Measurements from ENCODE around the gene AASS. TPM values are rescaled to one million over a fixed set of nuclear protein-coding genes. Genes with fewer than 3 reads are reported as not detected.
"Not testable (repeated sequence)": the region's sequence is repeated elsewhere in the genome, so short reads cannot be mapped to it uniquely, and the experiment has no call there.

The AASS gene
- total and polyA plus RNA-seq, 5 experiments from 2014 or later = 1.4 to 5.1 (median 1.9) TPM

GRCh38 chr7:122143376-122143750 lies 686 bp downstream of the AASS start:
- H3K4me1 Mint-ChIP-seq = peaks cover 14 to 24% (median 17%) of the 10 kb centered on the region in 4 donors
- ATAC-seq (peak; percentile 2 to 27), DNase-seq (peak in 3 of 10 donors; percentile 2 to 29 (median 28))
- H3K36me3 Mint-ChIP-seq = peaks cover 0 to 3% (median 0%) of the 10 kb centered on the region in 3 donors
- peaks cover 14 to 60% (median 31%) of the 10 kb centered on the region in 5 donors for H3K27me3 Mint-ChIP-seq
- POLR2A ChIA-PET = no interaction called here
- peak overlapping the region in 6 of 10 donors; percentile 6 to 93 (median 84) for H3K27ac Mint-ChIP-seq
- no peaks in the 10 kb centered on the region for H3K9me3 Mint-ChIP-seq
- H3K4me3 Mint-ChIP-seq = peak overlapping the region; percentile 90 to 99 (median 96)

- Mint-ChIP-seq H3K4me3 (no peak overlapping the region), H3K27me3 (peaks cover 8 to 42% (median 26%) of the 10 kb centered on the region in 5 donors), H3K27ac (no peak overlapping the region), H3K4me1 (peaks cover 20 to 42% (median 29%) of the 10 kb centered on the region in 4 donors), H3K9me3 (no peaks in the 10 kb centered on the region), H3K36me3 (no peaks in the 10 kb centered on the region)
- POLR2A ChIA-PET = no interaction called here
- no peak for DNase-seq
- no peak for ATAC-seq
These were observed 3.1 kb downstream of the AASS start for GRCh38 chr7:122140918-122141317.

GRCh38 chr7:122137251-122138077 lies 6.6 kb downstream of the AASS start:
- Mint-ChIP-seq H3K4me3 (peak overlapping the region; percentile 31 to 69 (median 62)), H3K36me3 (peaks cover 0 to 5% (median 0%) of the 10 kb centered on the region in 3 donors), H3K4me1 (peaks cover 9 to 22% (median 12%) of the 10 kb centered on the region in 4 donors), H3K27ac (peak overlapping the region in 5 of 10 donors; percentile 0 to 75 (median 41)), H3K27me3 (peaks cover 3 to 15% (median 9%) of the 10 kb centered on the region in 5 donors), H3K9me3 (no peaks in the 10 kb centered on the region)
- ATAC-seq (no peak), DNase-seq (no peak)
- POLR2A ChIA-PET = no interaction called here

GRCh38 chr7:122136639-122137245 lies 7.3 kb downstream of the AASS start:
- POLR2A ChIA-PET = no interaction called here
- Mint-ChIP-seq H3K27ac (peak overlapping the region in 2 of 10 donors; percentile 47 to 54), H3K36me3 (peaks cover 0 to 5% (median 0%) of the 10 kb centered on the region in 3 donors), H3K4me1 (peaks cover 9 to 22% (median 12%) of the 10 kb centered on the region in 4 donors), H3K4me3 (peak overlapping the region in 9 of 10 donors; percentile 17 to 69 (median 59)), H3K9me3 (no peaks in the 10 kb centered on the region), H3K27me3 (peaks cover 3 to 13% (median 8%) of the 10 kb centered on the region in 5 donors)
- ATAC-seq (no peak), DNase-seq (no peak)

GRCh38 chr7:122136078-122136477 lies 8.0 kb downstream of the AASS start:
- POLR2A ChIA-PET = no interaction called here
- Mint-ChIP-seq H3K27me3 (peaks cover 1 to 9% (median 3%) of the 10 kb centered on the region in 5 donors), H3K4me1 (peaks cover 9 to 22% (median 12%) of the 10 kb centered on the region in 4 donors), H3K4me3 (peak overlapping the region in 1 of 10 donors; percentile 3), H3K27ac (no peak overlapping the region), H3K9me3 (no peaks in the 10 kb centered on the region), H3K36me3 (peaks cover 0 to 5% (median 0%) of the 10 kb centered on the region in 3 donors)
- ATAC-seq (no peak), DNase-seq (no peak)

DNA sequence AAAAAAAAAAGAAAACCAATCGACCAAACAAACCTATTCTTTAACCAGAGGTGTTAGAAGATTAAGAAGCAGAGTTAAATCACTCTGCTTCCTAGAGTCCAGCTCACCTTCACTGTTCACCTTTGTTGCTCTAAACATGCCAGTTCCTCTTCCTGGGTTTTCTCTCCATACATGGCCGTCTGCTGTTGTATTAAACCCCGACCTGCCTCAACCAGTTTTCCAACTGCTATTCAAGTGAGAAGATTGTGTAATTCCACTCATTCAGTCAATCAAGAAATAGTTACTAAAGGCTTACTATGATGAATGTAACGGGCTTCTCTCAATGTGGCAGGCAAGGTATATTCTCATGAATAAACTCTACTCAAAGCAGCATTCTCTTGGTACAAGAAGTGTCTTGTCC lies 8.8 kb downstream of the AASS start:
- H3K9me3 Mint-ChIP-seq = no peaks in the 10 kb centered on the region
- no peak overlapping the region for H3K4me3 Mint-ChIP-seq
- DNase-seq (no peak), ATAC-seq (no peak)
- POLR2A ChIA-PET = no interaction called here
- no peak overlapping the region for H3K27ac Mint-ChIP-seq
- peaks cover 0 to 9% (median 3%) of the 10 kb centered on the region in 5 donors for H3K27me3 Mint-ChIP-seq
- H3K36me3 Mint-ChIP-seq = peaks cover 0 to 5% (median 0%) of the 10 kb centered on the region in 3 donors
- H3K4me1 Mint-ChIP-seq = peaks cover 9 to 22% (median 12%) of the 10 kb centered on the region in 4 donors

GRCh38 chr7:122134793-122135192 lies 9.3 kb downstream of the AASS start:
- Mint-ChIP-seq H3K4me1 (peaks cover 9 to 22% (median 12%) of the 10 kb centered on the region in 4 donors), H3K27ac (peak overlapping the region in 1 of 10 donors; percentile 26)
- POLR2A ChIA-PET, H3K4me3 Mint-ChIP-seq, H3K9me3 Mint-ChIP-seq, H3K27me3 Mint-ChIP-seq, DNase-seq, H3K36me3 Mint-ChIP-seq, ATAC-seq: not testable (repeated sequence)

GRCh38 chr7:122133477-122133876 lies 10.6 kb downstream of the AASS start:
- Mint-ChIP-seq H3K27me3 (peaks cover 0 to 8% (median 2%) of the 10 kb centered on the region in 5 donors), H3K36me3 (peaks cover 0 to 5% (median 0%) of the 10 kb centered on the region in 3 donors), H3K27ac (no peak overlapping the region), H3K9me3 (no peaks in the 10 kb centered on the region), H3K4me3 (no peak overlapping the region), H3K4me1 (peaks cover 7 to 20% (median 12%) of the 10 kb centered on the region in 4 donors)
- DNase-seq (no peak), ATAC-seq (no peak)
- POLR2A ChIA-PET = no interaction called here

GRCh38 chr7:122132341-122132740 lies 11.7 kb downstream of the AASS start:
- no peak overlapping the region for H3K27ac Mint-ChIP-seq
- no peak for ATAC-seq
- no peak overlapping the region for H3K4me3 Mint-ChIP-seq
- DNase-seq = no peak
- H3K36me3 Mint-ChIP-seq = peaks cover 0 to 5% (median 0%) of the 10 kb centered on the region in 3 donors
- no peaks in the 10 kb centered on the region for H3K9me3 Mint-ChIP-seq
- H3K27me3 Mint-ChIP-seq = peaks cover 0 to 5% (median 0%) of the 10 kb centered on the region in 5 donors
- POLR2A ChIA-PET = no interaction called here
- peaks cover 3 to 10% (median 7%) of the 10 kb centered on the region in 4 donors for H3K4me1 Mint-ChIP-seq

- ATAC-seq (no peak), DNase-seq (no peak)
- Mint-ChIP-seq H3K4me3 (no peak overlapping the region), H3K9me3 (peaks cover 0 to 8% (median 2%) of the 10 kb centered on the region in 9 donors), H3K27me3 (peaks cover 0 to 4% (median 0%) of the 10 kb centered on the region in 5 donors), H3K36me3 (peaks cover 0 to 13% (median 0%) of the 10 kb centered on the region in 3 donors), H3K4me1 (peaks cover 0 to 2% (median 0%) of the 10 kb centered on the region in 4 donors), H3K27ac (peak overlapping the region in 1 of 10 donors; percentile 73)
- POLR2A ChIA-PET = no interaction called here
These were observed 20.3 kb downstream of the AASS start for GRCh38 chr7:122123746-122124145.

- no peak for DNase-seq
- no peak overlapping the region for H3K4me3 Mint-ChIP-seq
- H3K27me3 Mint-ChIP-seq = no peaks in the 10 kb centered on the region
- peaks cover 0 to 5% (median 0%) of the 10 kb centered on the region in 9 donors for H3K9me3 Mint-ChIP-seq
- no peak for ATAC-seq
- H3K4me1 Mint-ChIP-seq = no peaks in the 10 kb centered on the region
- H3K36me3 Mint-ChIP-seq = peaks cover 0 to 20% (median 1%) of the 10 kb centered on the region in 3 donors
- H3K27ac Mint-ChIP-seq = no peak overlapping the region
- POLR2A ChIA-PET = no interaction called here
These were observed 25.3 kb downstream of the AASS start for GRCh38 chr7:122118757-122119156.

DNA sequence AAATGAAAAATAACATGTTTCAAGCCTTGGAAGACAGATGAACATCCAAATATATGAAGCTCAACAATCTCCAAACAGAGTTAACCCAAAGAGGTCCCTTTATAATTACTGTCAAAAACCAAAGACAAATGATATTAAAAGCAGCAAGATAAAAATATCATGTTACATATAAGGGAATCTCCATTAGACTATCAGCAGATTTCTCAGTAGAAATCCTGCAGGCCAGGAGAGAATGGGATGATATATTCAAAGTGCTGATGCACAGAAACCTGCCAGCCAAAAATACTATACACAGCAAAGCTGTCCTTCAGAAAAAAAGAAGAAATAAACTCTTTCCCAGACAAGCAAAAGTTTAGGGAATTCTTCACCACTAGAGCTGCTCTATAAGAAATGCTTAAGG lies 41.0 kb downstream of the AASS start:
- Mint-ChIP-seq H3K27ac (no peak overlapping the region), H3K4me3 (no peak overlapping the region), H3K36me3 (peaks cover 6 to 56% (median 44%) of the 10 kb centered on the region in 3 donors), H3K4me1 (no peaks in the 10 kb centered on the region), H3K9me3 (peaks cover 15 to 65% (median 44%) of the 10 kb centered on the region in 9 donors), H3K27me3 (no peaks in the 10 kb centered on the region)
- ATAC-seq (no peak), DNase-seq (no peak)
- POLR2A ChIA-PET = no interaction called here

DNA sequence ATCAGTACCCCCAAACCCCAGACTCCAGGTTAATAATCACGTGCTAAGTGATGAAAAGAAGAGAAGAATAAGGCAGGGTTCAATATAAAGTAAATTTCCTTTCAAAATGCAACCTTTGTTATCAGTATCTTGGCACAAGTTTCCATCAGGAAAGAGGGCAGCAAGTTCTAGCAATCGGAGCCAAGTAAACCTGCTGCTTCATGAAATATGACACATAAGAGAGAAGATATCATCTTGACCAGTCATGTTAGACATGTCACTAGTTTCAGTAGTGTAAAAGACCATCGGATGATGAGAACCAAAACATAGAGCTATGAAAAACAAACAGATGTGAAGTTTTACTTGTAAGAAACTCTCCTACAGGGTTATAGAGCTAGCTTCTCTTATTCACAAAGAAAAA lies 44.0 kb downstream of the AASS start:
- POLR2A ChIA-PET = no interaction called here

More for the DNA sequence above, 44.0 kb downstream of the AASS start:
- H3K36me3 Mint-ChIP-seq = peaks cover 3 to 32% (median 28%) of the 10 kb centered on the region in 3 donors
- H3K27ac Mint-ChIP-seq = no peak overlapping the region
- peaks cover 9 to 35% (median 27%) of the 10 kb centered on the region in 9 donors for H3K9me3 Mint-ChIP-seq
- no peaks in the 10 kb centered on the region for H3K4me1 Mint-ChIP-seq
- ATAC-seq = no peak
- no peak overlapping the region for H3K4me3 Mint-ChIP-seq
- no peaks in the 10 kb centered on the region for H3K27me3 Mint-ChIP-seq
- DNase-seq = no peak
